Hindlimb muscle (tissue), 1 donor: ENCODE data around the gene ACTRT2. TPM values are rescaled to one million over a fixed set of nuclear protein-coding genes. Genes with fewer than 3 reads are reported as not detected.

Experiments used
- DNase-seq: peaks from one replicate; pipeline ENCODE4 v3.0.0-alpha.2; 2013
- polyA plus RNA-seq: library from polyadenylated mRNA; unstranded; fragments of 120-200 nt; gene quantifications from one replicate; pipeline ENCODE4 v1.2.1, GENCODE V29; 2013; ENCODE audit not compliant: insufficient read length

The ACTRT2 gene
- polyA plus RNA-seq, 1 donor, result not detected

- DNase-seq, result no peak
Measured at GRCh38 chr1:2983706-2984398, 37.4 kb upstream of the ACTRT2 start.

- DNase-seq, result no peak
Measured at GRCh38 chr1:2984399-2985061, 36.7 kb upstream of the ACTRT2 start.

- peak; percentile 71 for DNase-seq
Measured at GRCh38 chr1:2985067-2985561, 36.2 kb upstream of the ACTRT2 start.

GRCh38 chr1:2985694-2986548 is 35.3 kb upstream of the ACTRT2 start:
- DNase-seq, result no peak

GRCh38 chr1:2986549-2987305 is 34.5 kb upstream of the ACTRT2 start:
- no peak for DNase-seq

GRCh38 chr1:2987773-2988172 is 33.5 kb upstream of the ACTRT2 start:
- DNase-seq, result no peak

- DNase-seq, result no peak
Measured at GRCh38 chr1:2988256-2988655, 33.0 kb upstream of the ACTRT2 start.

GRCh38 chr1:2989185-2989584 is 32.1 kb upstream of the ACTRT2 start:
- DNase-seq, result no peak

- DNase-seq, result no peak
Measured at GRCh38 chr1:2989976-2990375, 31.3 kb upstream of the ACTRT2 start.

- DNase-seq, result no peak
Measured at GRCh38 chr1:2990376-2991115, 30.7 kb upstream of the ACTRT2 start.

GRCh38 chr1:2991753-2992495 is 29.3 kb upstream of the ACTRT2 start:
- no peak for DNase-seq

GRCh38 chr1:2998503-2999100 is 22.7 kb upstream of the ACTRT2 start:
- no peak for DNase-seq

GRCh38 chr1:2999138-2999537 is 22.1 kb upstream of the ACTRT2 start:
- DNase-seq, result no peak

GRCh38 chr1:2999571-2999970 is 21.7 kb upstream of the ACTRT2 start:
- no peak for DNase-seq

GRCh38 chr1:3000214-3000613 is 21.1 kb upstream of the ACTRT2 start:
- no peak for DNase-seq

GRCh38 chr1:3000671-3001470 is 20.4 kb upstream of the ACTRT2 start:
- DNase-seq, result no peak

GRCh38 chr1:3001471-3002348 is 19.6 kb upstream of the ACTRT2 start:
- no peak for DNase-seq

- DNase-seq, result no peak
Measured at GRCh38 chr1:3002349-3003038, 18.8 kb upstream of the ACTRT2 start.
